Activated CD8-positive, alpha-beta T cell treated with anti-CD3 and anti-CD28 coated beads for 36 hours (primary cell): ENCODE results near the gene ZNF580. TPM values are rescaled to one million over a fixed set of nuclear protein-coding genes. Genes with fewer than 3 reads are reported as not detected.

ENCODE experiments used
- ATAC-seq: fragments of 200-7000 bp; cut with Tn5 transposase; one replicate; pipeline ENCODE4 v1.10.0; 2021; ENCODE audit warnings: mild to moderate bottlenecking, moderate library complexity
- CTCF ChIA-PET: fragments of 350-600 bp; sonication (Branson Sonifier 250); formaldehyde crosslinking; loops from one replicate; lab custom pipeline; 2021; ENCODE audit warnings: antibody characterized with exemption; lab: Charles Lee
- POLR2A ChIA-PET: fragments of 350-600 bp; sonication (Branson Sonifier 250); formaldehyde crosslinking; loops from one replicate; lab custom pipeline; 2021; ENCODE audit warnings: antibody characterized with exemption; lab: Charles Lee
- DNase-seq: peaks from one replicate; pipeline ENCODE4 v3.0.0-alpha.2; 2020
- H3K27ac Mint-ChIP-seq: one replicate; pipeline ENCODE4 v1.8.0; 2021; ENCODE audit warnings: mild to moderate bottlenecking, mixed read lengths
- H3K27me3 Mint-ChIP-seq: one replicate; pipeline ENCODE4 v1.8.0; 2021; ENCODE audit warnings: mixed read lengths
- H3K36me3 Mint-ChIP-seq: one replicate; pipeline ENCODE4 v1.8.0; 2021; ENCODE audit warnings: low read depth, mixed read lengths
- H3K4me1 Mint-ChIP-seq: one replicate; pipeline ENCODE4 v1.8.0; 2021; ENCODE audit warnings: low read depth, mixed read lengths
- H3K4me3 Mint-ChIP-seq: one replicate; pipeline ENCODE4 v1.8.0; 2021; ENCODE audit warnings: mild to moderate bottlenecking, moderate library complexity, mixed read lengths
- H3K9me3 Mint-ChIP-seq: one replicate; pipeline ENCODE4 v1.8.0; 2021; ENCODE audit warnings: mixed read lengths
- intact Hi-C: fragments of 100-400 bp; cut with micrococcal nuclease; formaldehyde crosslinking; loops from one replicate; pipeline ENCODE4 v1.10.0; 2022
- total RNA-seq, 2 experiments: library from RNA; stranded (reverse); gene quantifications; one replicate each; pipeline ENCODE4 v1.2.3, GENCODE V29; 2021
- TF ChIP-seq, protein P1 (sequence below): fragments of 200-600 bp; IDR thresholded peaks from one replicate; pipeline ENCODE4 v1.8.0; 2022; ENCODE audit warnings: antibody characterized with exemption, mild to moderate bottlenecking

ZNF580 gene
- total RNA-seq, 2 experiments from 2014 or later, result 24.8 to 26.2 TPM

DNA sequence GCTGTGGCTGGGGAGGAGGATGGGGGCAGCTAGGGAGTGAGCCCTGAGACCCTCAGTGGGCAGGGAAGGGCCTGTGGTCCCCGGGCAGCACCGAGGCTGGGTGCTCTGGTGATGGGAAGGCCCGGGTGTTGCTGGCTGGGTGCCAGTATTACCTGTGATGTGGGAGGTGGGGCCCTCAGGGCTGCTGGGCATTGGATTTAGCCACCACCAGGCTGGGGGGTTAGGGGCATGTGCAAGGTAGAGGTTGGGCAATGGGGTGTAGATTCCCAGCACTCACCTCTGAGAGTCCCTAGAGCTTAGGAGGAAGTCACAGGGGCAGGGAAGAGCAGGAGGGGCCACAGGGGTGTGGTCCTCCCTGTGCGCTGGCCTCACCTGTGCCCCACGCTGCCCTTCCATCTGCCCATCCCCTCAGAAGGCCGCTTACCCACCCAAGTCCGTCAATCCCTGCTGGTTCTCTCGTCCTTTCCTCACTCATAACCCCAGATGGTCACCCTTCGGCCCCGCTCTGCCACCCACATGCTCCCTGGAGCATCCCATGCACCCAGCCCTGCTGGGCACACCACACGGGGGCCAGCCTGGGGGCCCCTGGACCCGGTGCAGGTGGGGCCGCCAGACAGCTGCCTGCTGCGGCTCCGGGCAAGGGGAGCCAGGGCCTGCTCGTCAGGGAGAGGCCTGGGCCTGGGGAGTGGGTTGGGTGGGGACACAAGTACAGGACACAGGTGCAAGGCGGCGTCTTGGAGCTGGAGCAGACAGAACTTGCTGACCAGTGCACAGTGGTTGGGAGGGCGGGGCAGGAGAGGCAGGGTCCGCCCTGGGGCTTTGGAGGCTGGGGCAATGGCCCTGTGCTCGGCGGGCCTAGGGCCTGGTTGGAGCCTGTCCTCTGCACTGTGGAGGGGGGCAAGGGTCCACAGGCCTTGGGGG lies 46.7 kb downstream of the ZNF580 start:
- CTCF ChIA-PET, result no interaction called here
- H3K4me3 Mint-ChIP-seq, result no peak overlapping the region

GRCh38 chr19:55688422-55689218 lies 47.8 kb downstream of the ZNF580 start:
- H3K4me3 Mint-ChIP-seq, result no peak overlapping the region
- H3K9me3 Mint-ChIP-seq, result no peaks in the 10 kb centered on the region
- H3K36me3 Mint-ChIP-seq, result peaks cover 9% of the 10 kb centered on the region
- POLR2A ChIA-PET, result no interaction called here
- DNase-seq (no peak), ATAC-seq (no peak)
- no peak overlapping the region for H3K27ac Mint-ChIP-seq
- no peaks in the 10 kb centered on the region for H3K27me3 Mint-ChIP-seq
- TF ChIP-seq, protein P1, sequence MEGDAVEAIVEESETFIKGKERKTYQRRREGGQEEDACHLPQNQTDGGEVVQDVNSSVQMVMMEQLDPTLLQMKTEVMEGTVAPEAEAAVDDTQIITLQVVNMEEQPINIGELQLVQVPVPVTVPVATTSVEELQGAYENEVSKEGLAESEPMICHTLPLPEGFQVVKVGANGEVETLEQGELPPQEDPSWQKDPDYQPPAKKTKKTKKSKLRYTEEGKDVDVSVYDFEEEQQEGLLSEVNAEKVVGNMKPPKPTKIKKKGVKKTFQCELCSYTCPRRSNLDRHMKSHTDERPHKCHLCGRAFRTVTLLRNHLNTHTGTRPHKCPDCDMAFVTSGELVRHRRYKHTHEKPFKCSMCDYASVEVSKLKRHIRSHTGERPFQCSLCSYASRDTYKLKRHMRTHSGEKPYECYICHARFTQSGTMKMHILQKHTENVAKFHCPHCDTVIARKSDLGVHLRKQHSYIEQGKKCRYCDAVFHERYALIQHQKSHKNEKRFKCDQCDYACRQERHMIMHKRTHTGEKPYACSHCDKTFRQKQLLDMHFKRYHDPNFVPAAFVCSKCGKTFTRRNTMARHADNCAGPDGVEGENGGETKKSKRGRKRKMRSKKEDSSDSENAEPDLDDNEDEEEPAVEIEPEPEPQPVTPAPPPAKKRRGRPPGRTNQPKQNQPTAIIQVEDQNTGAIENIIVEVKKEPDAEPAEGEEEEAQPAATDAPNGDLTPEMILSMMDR, result no peak
- CTCF ChIA-PET, result interaction anchor here (1.0 kb wide), 1 partner anchor 15 kb away, joined by 3 read pairs; no protein-coding TSS in a partner anchor
- H3K4me1 Mint-ChIP-seq, result peaks cover 9% of the 10 kb centered on the region
- intact Hi-C loops, result no loop called here

More for the DNA sequence above, 46.7 kb downstream of the ZNF580 start:
- H3K27me3 Mint-ChIP-seq, result no peaks in the 10 kb centered on the region
- ATAC-seq (no peak), DNase-seq (no peak)
- H3K27ac Mint-ChIP-seq, result no peak overlapping the region
- peaks cover 6% of the 10 kb centered on the region for H3K36me3 Mint-ChIP-seq
- intact Hi-C loops, result no loop called here
- TF ChIP-seq, protein P1, result no peak
- POLR2A ChIA-PET, result no interaction called here
- peaks cover 11% of the 10 kb centered on the region for H3K4me1 Mint-ChIP-seq
- no peaks in the 10 kb centered on the region for H3K9me3 Mint-ChIP-seq

- Mint-ChIP-seq H3K36me3 (peaks cover 12% of the 10 kb centered on the region), H3K27me3 (no peaks in the 10 kb centered on the region), H3K4me1 (peaks cover 8% of the 10 kb centered on the region), H3K27ac (no peak overlapping the region), H3K9me3 (no peaks in the 10 kb centered on the region), H3K4me3 (no peak overlapping the region)
- intact Hi-C loops, result no loop called here
- ATAC-seq (no peak), DNase-seq (no peak)
- TF ChIP-seq, protein P1, result no peak
- CTCF ChIA-PET, result interaction anchor here (1.0 kb wide), 1 partner anchor 14 kb away, joined by 3 read pairs; no protein-coding TSS in a partner anchor
- POLR2A ChIA-PET, result no interaction called here
These were observed 48.8 kb downstream of the ZNF580 start for GRCh38 chr19:55689411-55690108.

GRCh38 chr19:55690109-55690768 lies 49.4 kb downstream of the ZNF580 start:
- DNase-seq, result no peak
- CTCF ChIA-PET, result no interaction called here
- Mint-ChIP-seq H3K27ac (no peak overlapping the region), H3K4me1 (peaks cover 8% of the 10 kb centered on the region), H3K36me3 (peaks cover 12% of the 10 kb centered on the region), H3K27me3 (no peaks in the 10 kb centered on the region), H3K4me3 (no peak overlapping the region), H3K9me3 (no peaks in the 10 kb centered on the region)
- intact Hi-C loops, result no loop called here
- no peak for ATAC-seq
- TF ChIP-seq, protein P1, result no peak
- POLR2A ChIA-PET, result no interaction called here
